Lung (tissue), 12 donors: Measurements from ENCODE around the gene P3H2. TPM values are rescaled to one million over a fixed set of nuclear protein-coding genes. Genes with fewer than 3 reads are reported as not detected.
"Not testable (repeated sequence)": the region's sequence is repeated elsewhere in the genome, so short reads cannot be mapped to it uniquely, and the experiment has no call there.

Source experiments
- ATAC-seq: fragments of 200-7000 bp; cut with Tn5 transposase; one replicate; pipeline ENCODE4 v1.9.1; 2020; ENCODE audit warnings: moderate number of reproducible peaks; ENCODE audit not compliant: insufficient read depth, low FRiP score
- DNase-seq, 3 donors: peaks; one replicate each; pipeline ENCODE4 v3.0.0-alpha.2; 2013 to 2017
- H3K27ac ChIP-seq, 2 donors: one replicate each; pipeline ENCODE4 v1.5.1; 2013; ENCODE audit warnings: mild to moderate bottlenecking in 2 of 2, moderate library complexity in 2 of 2, control low read depth in 1 of 2, inconsistent platforms in 1 of 2, low read depth in 1 of 2, low read length in 1 of 2
- H3K27me3 ChIP-seq, 3 donors: one replicate each; pipeline ENCODE4 v1.5.1; 2013; ENCODE audit warnings: low read length in 2 of 3; ENCODE audit not compliant: control insufficient read depth in 3 of 3, insufficient read depth in 3 of 3
- H3K36me3 ChIP-seq, 4 donors: one replicate each; pipeline ENCODE4 v1.5.1; 2013; ENCODE audit warnings: low read length in 4 of 4, mild to moderate bottlenecking in 1 of 4, moderate library complexity in 1 of 4; ENCODE audit not compliant: control insufficient read depth in 4 of 4, insufficient read depth in 4 of 4
- H3K4me1 ChIP-seq, 5 donors: one replicate each; pipeline ENCODE4 v1.5.1; 2013; ENCODE audit warnings: low read length in 5 of 5, mild to moderate bottlenecking in 2 of 5, moderate library complexity in 1 of 5; ENCODE audit not compliant: control insufficient read depth in 5 of 5, insufficient read depth in 5 of 5
- H3K4me3 ChIP-seq: one replicate; pipeline ENCODE4 v1.5.1; 2013; ENCODE audit warnings: mild to moderate bottlenecking, control low read depth, moderate library complexity
- H3K9ac ChIP-seq, 2 donors: one replicate each; pipeline ENCODE4 v1.5.1; 2013; ENCODE audit warnings: low read length in 2 of 2, control low read depth in 1 of 2; ENCODE audit not compliant: insufficient read depth in 1 of 2
- H3K9me3 ChIP-seq, 4 donors: one replicate each; pipeline ENCODE4 v1.5.1; 2013; ENCODE audit warnings: low read length in 3 of 4, mild to moderate bottlenecking in 1 of 4, moderate library complexity in 1 of 4; ENCODE audit not compliant: control insufficient read depth in 4 of 4, insufficient read depth in 3 of 4
- CTCF ChIP-seq: IDR thresholded peaks from 2 replicates; pipeline ENCODE4 v1.5.1; 2012; ENCODE audit warnings: mild to moderate bottlenecking; ENCODE audit errors: control extremely low read depth, extremely low read depth
- WGBS, 2 donors: extraction: QIAGEN DNeasy Blood & Tissue Kit; methylation state at CpG; one replicate each; pipeline ENCODE4 v1.1.7; 2013; 5-methylcytosine and 5-hydroxymethylcytosine counted together
- polyA plus RNA-seq, 2 donors: library from polyadenylated mRNA; stranded (reverse); fragments of 200-250 nt; gene quantifications; one replicate each; pipeline ENCODE4 v1.2.1, GENCODE V29; 2013
- total RNA-seq, 2 donors: library from RNA; depleted of rRNA in 1 of 2; stranded (reverse); fragments of >200 nt in 1 of 2; gene quantifications; one replicate each; pipeline ENCODE4 v1.2.1, GENCODE V29; 2014 to 2021
- donor health status: control.
- donor health status: control.
- donor health status: Bipolar disorder and iron deficiency.
- donor health status: healthy.
- donor health status: DM: yes; HTN: yes; CAD: no.

P3H2 gene
- total and polyA plus RNA-seq, 4 donors = 18.6 to 59.9 (median 40.6) TPM

- Histone ChIP-seq H3K36me3 (no peaks in the 10 kb centered on the region), H3K27me3 (no peaks in the 10 kb centered on the region), H3K9ac (no peak overlapping the region), H3K9me3 (no peaks in the 10 kb centered on the region), H3K4me1 (no peaks in the 10 kb centered on the region), H3K4me3 (no peak overlapping the region), H3K27ac (no peak overlapping the region)
- 69 to 79% methylated on average over 5 of the region's 5 CpGs for WGBS, 2 donors
- TF ChIP-seq CTCF = no peak
- DNase-seq = no peak
- ATAC-seq = no peak
Observed at GRCh38 chr3:190159902-190160435, 39.3 kb upstream of the P3H2 start.

GRCh38 chr3:190158261-190158660 is 37.6 kb upstream of the P3H2 start:
- no peaks in the 10 kb centered on the region for H3K4me1 ChIP-seq
- WGBS, 2 donors = 44 to 70% methylated on average over 2 of the region's 2 CpGs
- H3K9ac ChIP-seq = no peak overlapping the region
- ATAC-seq = no peak
- H3K9me3 ChIP-seq = no peaks in the 10 kb centered on the region
- no peaks in the 10 kb centered on the region for H3K27me3 ChIP-seq
- no peak overlapping the region for H3K4me3 ChIP-seq
- no peak overlapping the region for H3K27ac ChIP-seq
- no peaks in the 10 kb centered on the region for H3K36me3 ChIP-seq
- DNase-seq = no peak
- TF ChIP-seq CTCF = no peak

- no peak overlapping the region for H3K9ac ChIP-seq
- no peak for DNase-seq
- no peaks in the 10 kb centered on the region for H3K36me3 ChIP-seq
- H3K27ac ChIP-seq = no peak overlapping the region
- H3K4me1 ChIP-seq = no peaks in the 10 kb centered on the region
- H3K27me3 ChIP-seq = no peaks in the 10 kb centered on the region
- no peaks in the 10 kb centered on the region for H3K9me3 ChIP-seq
- ATAC-seq = no peak
- no peak for TF ChIP-seq CTCF
- H3K4me3 ChIP-seq = no peak overlapping the region
- WGBS, 2 donors = 37 to 83% methylated on average over 4 of the region's 4 CpGs
Observed at GRCh38 chr3:190155752-190156151, 35.1 kb upstream of the P3H2 start.

- Histone ChIP-seq H3K9me3 (no peaks in the 10 kb centered on the region), H3K9ac (no peak overlapping the region), H3K27ac (no peak overlapping the region), H3K36me3 (no peaks in the 10 kb centered on the region), H3K27me3 (no peaks in the 10 kb centered on the region), H3K4me3 (no peak overlapping the region), H3K4me1 (no peaks in the 10 kb centered on the region)
- ATAC-seq (no peak), DNase-seq (no peak)
- WGBS, 2 donors = 74 to 75% methylated on average over 3 of the region's 3 CpGs
- no peak for TF ChIP-seq CTCF
Observed at GRCh38 chr3:190150681-190151080, 30.0 kb upstream of the P3H2 start.

GRCh38 chr3:190149830-190150619 is 29.3 kb upstream of the P3H2 start:
- not testable (repeated sequence) for DNase-seq, H3K4me1 ChIP-seq, H3K27ac ChIP-seq, H3K27me3 ChIP-seq, H3K9me3 ChIP-seq, H3K9ac ChIP-seq, H3K36me3 ChIP-seq, H3K4me3 ChIP-seq, ATAC-seq
- 78 to 92% methylated on average over 6 of the region's 6 CpGs for WGBS, 2 donors
